ENCODE results near the gene LAMTOR3.

Gene LAMTOR3, protein sequence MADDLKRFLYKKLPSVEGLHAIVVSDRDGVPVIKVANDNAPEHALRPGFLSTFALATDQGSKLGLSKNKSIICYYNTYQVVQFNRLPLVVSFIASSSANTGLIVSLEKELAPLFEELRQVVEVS

DNA sequence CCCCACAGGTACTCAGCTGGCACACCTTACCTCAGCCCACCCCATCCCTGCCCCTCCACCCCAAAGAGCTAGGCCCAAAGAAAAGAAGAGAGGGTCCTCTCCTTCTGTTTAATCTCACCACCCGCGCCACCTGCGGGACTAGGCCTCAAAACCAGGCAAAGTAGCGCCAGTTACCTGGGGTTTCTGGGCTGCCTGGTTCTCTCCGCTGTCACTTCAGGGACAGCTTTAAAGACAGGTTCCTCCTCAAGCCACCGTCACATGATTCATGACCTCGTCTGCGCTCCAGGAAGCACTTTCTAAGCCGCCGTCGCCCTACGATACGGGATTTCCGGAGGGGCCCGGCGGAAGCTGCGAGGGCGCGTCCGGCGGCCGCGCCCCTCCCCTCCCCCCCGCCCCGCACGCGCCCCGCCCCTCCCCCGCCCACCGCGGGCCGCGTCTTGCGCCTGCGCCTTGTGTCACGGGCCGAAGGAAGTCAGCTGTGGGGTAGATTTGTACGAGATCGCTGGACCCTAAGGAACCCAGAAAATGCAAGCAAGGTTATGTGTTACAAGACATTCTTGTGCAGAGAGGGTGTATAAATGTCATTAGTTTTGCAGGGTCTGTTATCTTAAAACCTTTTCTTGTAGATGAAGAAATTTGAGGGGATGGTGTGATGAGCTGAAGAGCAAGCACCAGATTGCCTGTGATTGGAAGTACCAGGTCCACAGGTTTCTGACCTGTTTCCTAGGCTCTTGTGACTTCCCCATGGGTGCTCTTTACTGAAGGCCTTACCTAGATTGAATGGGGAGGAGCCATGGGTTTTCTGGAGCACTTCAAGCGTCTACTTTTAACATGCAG lies at the start of gene LAMTOR3:
TSS of gene LAMTOR3 (minus strand) at position 267 of the 837 bp plus-strand sequence. CDS start 464 bp downstream, outside the sequence.
- DNase-seq (ENCODE audit: low read depth in 2 of 2) = peak; percentile 81 to 82

DNA sequence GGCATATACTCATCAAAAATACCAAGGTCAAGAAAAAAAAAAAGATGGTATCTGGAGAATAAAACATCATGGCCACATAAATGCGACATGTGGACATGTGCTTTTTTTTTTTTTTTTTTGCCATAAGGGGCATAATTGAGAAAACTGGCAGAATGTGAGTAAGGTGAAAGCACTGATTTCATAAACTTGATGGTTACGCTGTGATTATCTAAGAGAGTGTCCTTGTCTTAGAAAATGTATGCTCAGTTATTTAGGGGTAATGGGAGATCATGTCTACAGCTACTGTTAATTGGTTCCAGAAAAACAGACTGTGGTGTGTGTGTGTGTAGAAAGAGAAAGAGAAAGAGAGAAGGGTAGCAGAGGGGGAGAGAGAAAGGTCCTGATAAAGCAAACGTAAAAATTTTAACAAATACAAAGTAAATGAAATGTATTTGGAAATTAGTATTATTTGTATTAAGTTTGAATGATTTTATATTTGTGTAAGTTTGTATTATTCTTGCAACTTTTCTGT lies 44.1 kb upstream of the LAMTOR3 start:
- DNase-seq (ENCODE audit: low read depth in 2 of 2) = no peak

DNA sequence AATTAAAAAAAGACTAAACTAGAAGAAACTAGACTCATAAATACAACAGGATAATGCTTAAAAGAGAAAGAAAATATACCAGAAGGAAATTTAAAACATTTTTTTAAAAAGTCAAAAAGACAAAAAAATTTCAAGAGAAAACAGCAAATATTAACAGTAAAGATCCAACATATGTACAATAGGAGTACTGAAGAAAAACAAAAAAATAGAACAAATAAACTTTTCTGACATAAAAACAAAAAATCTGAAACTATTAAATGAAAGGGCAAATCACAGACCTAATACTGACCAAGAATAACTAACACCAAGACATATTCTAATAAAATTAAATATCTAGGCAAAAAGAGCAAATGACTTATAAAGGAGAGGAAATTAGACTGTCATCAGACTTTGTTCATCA lies 40.7 kb upstream of the LAMTOR3 start:
- DNase-seq (ENCODE audit: low read depth in 2 of 2) = no peak

DNA sequence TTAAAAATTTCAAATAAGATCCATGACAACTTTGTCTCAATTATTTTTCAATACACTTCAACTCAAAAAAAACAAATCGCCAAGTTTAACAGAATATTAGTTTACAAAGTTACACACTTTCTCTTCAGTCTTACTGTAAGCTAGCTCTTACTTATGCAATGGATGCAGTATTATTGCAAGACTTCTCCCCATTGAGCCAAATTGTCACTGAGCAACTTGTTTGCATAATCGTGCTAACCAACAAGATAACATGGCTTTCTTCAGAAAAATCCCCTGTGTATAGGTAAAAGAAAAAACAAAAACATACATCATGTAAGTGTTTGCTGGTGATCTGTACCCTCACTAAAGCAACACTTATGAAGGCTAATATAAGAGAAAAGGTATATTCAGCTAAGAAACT lies 33.3 kb upstream of the LAMTOR3 start:
- DNase-seq (ENCODE audit: low read depth in 2 of 2) = no peak

DNA sequence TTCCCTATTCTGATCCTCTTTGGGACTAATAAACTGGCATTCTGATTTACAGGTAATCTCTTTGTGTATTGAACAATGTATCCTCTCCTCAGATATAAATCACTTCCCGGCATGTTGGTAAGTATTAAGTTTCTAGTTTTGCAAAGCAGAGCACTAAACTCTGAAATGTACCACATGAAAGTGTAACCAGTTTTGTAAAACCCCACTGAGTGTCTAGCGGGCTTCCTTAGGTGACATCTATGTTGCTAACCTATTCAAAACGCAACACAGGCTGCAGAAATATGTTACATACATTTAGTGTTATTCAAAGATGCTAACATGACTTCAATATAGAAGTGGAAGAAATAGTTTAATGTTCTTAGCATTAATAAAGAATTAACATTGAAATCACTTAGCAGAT lies 26.9 kb upstream of the LAMTOR3 start:
- DNase-seq (ENCODE audit: low read depth in 2 of 2) = no peak

DNA sequence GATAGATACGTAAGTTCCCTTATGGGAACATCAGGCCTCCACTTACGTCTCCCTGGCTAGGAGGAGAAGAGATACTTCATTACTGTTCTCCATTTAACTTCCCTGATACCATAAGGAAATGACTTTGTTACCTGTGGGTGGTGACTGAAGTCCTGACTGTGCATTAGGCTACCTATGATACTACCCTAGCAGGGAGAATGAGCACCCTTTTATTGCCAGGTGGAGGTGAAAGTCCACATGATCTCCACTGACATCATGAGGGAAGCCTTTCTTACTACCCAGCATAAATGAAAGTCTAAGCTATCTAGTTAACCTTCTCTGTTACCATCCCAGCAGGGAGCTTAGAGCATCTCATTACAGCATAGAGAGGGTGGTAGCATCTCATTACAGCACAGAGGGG lies 24.4 kb upstream of the LAMTOR3 start:
- DNase-seq (ENCODE audit: low read depth in 2 of 2) = no peak

DNA sequence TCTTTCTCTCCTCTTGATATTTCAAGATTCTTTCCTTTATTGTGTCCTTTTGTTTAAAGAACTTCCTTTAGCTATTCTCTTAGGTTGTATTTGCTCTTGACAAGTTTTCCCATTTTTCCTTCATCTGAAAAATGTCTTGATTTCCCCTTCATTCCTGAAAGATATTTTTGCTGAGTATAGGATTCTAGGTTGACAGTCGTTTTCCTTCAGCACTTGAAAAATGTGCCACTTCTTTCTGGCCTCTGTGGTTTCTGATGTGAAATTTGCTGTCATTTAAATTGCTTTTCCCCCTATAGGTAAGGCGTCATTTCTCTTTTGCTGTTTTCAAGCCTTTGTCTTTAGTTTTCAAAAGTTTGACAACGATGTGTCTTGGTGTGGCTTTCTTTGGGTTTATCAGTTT lies 23.3 kb upstream of the LAMTOR3 start:
- DNase-seq (ENCODE audit: low read depth in 2 of 2) = no peak

DNA sequence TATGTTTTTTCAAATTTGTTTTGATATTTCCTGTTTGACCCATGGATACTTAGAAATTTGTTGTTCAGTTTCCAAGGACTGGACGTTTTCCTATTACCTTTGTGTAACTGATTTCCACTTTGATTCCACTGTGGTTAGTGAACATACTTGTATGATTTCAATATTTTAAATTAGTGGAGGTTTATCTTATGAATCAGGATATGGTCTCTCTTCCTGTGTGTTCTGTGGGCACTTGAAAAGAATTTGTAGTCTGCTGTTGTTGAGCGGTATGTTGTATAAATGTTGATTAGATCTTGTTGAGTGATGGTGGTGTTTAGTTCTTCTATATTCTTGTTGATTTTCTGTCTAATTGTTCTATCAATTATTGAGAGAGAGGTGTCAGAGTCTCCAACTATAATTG lies 21.2 kb upstream of the LAMTOR3 start:
- no peak for DNase-seq (ENCODE audit: low read depth in 2 of 2)

DNA sequence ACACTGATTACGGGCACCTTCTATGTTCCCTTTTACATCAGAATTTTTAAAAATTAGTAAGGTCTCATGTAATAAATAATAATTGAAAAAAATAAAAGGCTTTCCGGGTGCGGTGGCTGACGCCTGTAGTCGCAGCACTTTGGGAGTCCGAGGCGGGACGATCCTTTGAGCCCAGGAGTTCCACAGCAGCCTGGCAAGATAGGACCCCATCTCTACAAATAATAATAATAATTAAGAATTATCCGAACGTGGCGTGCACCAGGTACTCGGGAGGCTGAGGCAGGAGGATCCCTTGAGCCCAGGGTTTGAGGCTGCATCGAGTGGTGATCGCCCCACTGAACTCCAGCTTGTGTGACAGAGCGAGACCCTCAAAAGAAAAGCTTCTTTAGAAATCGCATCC lies 771 bp upstream of the LAMTOR3 start:
- DNase-seq (ENCODE audit: low read depth in 2 of 2) = no peak

DNA sequence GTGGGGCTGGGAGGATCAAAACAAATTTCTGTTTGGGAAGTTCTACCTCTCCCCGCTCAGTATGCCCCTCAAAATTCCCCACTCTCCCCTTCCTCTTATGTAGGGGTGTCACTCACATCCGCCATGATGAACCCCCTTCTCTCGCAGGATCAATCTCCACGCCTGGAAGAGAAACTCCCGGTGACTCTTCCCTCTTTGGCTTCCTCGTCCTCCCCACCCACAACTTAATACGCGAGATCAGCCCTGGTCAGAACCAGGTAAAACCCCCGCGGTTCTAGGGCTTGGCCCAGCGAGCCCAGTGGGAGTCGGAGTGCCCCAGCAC lies 427 bp downstream of the LAMTOR3 start:
- no peak for DNase-seq (ENCODE audit: low read depth in 2 of 2)

DNA sequence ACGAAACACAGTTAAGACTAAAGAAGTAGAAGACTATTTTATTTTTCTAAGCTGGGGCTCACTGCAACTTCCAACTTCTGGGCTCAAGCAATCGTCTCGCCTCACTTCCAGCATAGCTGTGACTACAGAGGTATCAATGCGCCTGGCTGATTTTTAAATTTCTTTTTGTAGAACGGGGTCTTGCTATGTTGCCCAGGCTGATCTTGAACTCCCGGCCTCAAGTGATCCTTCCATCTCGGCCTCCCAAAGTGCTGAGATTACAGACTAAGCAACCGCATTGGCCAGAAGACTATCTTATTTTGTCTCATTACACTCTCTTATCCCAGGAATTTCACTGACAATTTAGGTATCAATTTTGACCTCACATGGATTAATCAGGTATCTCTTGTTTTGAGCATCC lies 1.2 kb downstream of the LAMTOR3 start:
- no peak for DNase-seq (ENCODE audit: low read depth in 2 of 2)

DNA sequence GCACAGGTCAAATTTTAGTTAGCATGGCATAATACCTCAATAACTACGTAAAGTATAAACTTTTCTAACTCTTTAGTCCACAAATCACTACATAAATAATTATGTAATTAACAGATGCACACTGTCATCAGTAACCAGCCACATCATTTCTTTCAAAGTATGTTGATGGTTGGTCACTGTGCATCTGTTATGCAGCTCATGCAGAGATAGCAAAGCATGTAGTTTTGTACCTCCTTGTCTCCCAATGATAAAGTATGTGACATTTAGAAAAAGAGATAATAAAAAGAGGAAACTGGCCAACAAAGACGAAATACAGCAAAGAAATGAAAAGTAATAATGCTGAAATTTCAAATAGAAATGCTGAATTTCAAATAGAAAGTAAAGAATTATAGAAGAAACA lies 2.9 kb downstream of the LAMTOR3 start:
- DNase-seq (ENCODE audit: low read depth in 2 of 2) = no peak

DNA sequence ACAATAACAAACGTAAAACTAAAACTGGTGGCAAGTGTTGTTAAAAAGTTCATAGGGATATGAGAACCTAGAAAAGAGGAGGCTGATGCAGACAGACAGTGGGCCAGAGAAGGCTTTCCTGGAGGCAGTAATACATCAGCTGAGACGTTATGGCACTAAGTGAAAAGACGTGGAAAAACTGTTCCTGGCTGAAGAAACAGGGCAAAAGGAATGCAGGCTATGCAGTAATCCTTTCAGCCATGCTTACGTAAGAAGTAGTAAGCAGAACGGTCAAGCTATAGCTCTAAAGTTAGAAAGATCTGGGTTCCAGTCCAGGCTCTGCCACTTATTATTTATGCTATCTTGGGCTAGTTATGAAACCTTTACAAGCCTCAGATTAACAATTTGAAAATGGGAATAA lies 6.4 kb downstream of the LAMTOR3 start:
- no peak for DNase-seq (ENCODE audit: low read depth in 2 of 2)

DNA sequence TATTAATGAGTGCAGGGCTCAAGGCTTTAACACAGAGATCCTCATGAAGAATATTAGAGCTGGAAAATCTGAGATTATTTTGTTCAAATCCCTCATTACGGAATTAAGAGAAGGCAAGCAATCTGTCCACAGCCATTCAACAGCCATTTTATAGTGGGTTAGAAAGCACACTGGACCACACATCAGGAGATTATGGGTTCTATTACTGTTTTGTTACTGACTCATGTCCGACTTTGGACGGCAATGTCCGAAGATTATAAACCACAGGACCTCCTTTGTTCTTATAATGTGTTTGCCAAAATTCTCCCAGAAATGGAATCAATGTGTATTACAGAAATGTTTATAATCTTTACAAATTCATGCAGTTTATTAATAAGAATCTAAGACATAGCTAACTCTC lies 8.1 kb downstream of the LAMTOR3 start:
- DNase-seq (ENCODE audit: low read depth in 2 of 2) = no peak

DNA sequence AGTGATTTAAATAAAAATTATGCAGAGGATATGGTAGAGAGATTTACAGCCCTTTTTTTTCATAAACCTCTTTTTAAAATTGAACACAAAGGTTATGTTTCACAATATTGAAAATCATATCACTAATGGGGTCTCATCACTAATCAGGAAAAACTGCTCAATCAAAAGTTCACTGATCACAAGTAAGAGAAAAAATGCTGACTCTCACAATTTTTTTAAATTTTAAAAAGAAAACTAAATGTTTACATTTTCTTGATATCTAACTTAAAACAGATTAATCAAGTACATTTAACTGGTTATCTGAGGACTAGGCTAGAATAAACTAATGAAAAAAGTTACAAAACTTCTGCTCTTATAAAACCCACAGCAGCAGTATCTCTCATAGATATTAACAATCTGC lies 8.5 kb downstream of the LAMTOR3 start:
- DNase-seq (ENCODE audit: low read depth in 2 of 2) = no peak

DNA sequence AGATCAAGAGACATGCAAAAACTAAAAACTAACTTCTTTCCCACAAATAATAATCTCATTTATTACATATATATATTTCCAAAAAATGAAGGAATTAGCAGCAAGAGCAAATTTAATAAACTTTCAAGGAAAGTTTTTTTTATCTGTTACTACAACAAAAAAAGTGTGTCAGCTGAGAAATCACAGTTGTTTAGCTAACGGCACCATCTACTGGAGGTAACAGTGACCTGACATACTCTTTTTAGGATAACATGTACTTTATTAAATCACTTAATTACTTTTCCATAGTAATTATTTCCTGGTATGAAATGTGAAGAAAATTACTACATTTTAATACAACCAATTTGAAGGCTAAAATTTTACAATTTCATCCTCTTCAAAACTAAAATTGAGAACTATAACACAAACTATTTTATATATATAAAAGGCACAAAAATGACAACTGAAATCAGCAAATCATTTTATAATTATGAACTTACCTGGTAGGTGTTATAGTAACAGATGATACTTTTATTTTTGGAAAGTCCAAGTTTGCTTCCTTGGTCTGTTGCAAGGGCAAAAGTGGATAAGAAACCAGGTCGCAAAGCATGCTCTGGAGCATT lies 9.1 kb downstream of the LAMTOR3 start:
- DNase-seq (ENCODE audit: low read depth in 2 of 2) = no peak

DNA sequence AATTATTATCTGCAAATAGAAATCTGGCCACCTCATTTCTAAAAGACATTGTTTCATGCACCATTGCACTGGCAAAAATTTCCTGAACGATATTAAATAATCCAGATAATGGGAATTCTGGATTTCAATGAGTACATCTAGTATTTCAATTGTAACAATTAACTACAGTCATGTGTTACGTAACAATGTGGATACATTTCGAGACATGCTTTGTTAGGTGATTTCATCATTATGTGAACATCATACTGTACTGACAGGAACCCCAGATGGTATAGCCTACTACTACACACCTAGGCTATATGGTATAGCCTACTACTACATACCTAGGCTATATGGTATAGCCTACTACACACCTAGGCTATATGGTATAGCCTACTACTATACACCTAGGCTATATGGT lies 14.8 kb downstream of the LAMTOR3 start:
- no peak for DNase-seq (ENCODE audit: low read depth in 2 of 2)

DNA sequence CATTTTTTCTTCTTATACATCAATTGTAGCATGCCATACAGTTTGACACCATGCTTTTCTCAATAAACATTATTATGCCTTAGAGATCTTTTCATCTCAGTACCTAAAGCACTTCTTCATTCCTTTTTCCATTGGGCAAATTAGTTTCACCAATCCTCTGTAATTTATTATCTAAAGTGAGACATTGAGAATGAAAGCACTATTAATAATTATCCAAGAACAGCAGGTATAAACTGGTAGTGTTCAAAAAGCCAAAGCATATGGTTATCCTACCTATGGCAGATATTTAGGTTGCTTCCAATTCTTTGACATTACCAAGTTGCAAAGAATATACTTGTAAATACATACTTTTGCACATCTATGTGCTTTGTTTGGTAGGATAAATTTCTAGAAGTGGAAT lies 15.6 kb downstream of the LAMTOR3 start:
- no peak for DNase-seq (ENCODE audit: low read depth in 2 of 2)

DNA sequence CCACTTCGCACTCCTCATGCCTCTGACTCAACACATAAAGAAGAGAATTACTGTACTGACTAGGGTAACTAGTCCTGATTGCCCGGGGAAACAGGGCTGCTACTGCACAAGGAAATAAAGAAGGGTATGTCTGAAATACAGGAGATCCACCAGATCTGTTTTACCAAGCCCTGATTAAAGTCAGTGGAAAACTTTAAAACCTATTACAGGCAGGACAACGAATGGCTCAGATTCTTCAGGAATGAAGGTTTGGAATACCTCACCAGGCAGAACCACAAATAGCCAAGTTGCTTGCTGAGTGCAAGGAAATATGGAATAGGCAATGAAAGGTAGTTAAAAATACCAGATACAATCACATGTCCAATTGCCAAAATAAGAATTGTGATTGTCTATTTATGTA lies 17.3 kb downstream of the LAMTOR3 start:
- DNase-seq (ENCODE audit: low read depth in 2 of 2) = no peak

DNA sequence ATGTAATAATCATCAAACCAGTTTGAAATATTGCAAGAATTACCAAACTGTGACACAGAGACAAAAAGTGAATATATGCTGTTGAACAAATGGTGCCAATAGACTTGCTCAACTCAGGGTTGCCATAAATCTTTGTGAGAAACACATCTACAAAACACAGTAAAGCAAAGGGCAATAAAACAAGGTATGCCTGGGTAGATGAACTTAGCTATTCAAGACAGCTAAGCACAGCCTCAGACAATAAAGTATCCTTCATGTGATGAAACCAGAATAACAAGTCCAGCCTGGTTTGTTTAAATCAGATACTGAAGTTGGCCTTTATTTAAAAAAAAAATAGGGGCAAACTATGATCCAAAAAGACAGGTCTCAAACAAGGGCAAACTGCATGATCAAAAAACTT lies 19.2 kb downstream of the LAMTOR3 start:
- no peak for DNase-seq (ENCODE audit: low read depth in 2 of 2)

DNA sequence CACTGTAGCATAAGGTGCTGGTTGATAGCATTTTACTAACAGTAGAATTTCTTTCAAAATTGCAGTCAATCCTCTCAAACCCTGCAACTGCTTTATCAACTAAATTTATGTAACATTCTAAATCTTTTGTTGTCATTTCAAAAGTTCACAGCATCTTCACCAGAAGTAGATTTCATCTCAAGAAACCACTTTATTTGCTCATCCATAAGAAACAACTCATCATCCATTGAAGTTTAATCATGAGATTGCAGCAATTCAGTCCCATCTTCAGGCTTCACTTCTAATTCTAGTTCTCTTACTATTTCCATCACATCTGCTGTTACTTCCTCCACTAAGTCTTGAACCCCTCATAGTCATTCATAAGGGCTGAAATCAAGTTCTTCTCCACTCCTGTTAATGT lies 21.7 kb downstream of the LAMTOR3 start:
- no peak for DNase-seq (ENCODE audit: low read depth in 2 of 2)

DNA sequence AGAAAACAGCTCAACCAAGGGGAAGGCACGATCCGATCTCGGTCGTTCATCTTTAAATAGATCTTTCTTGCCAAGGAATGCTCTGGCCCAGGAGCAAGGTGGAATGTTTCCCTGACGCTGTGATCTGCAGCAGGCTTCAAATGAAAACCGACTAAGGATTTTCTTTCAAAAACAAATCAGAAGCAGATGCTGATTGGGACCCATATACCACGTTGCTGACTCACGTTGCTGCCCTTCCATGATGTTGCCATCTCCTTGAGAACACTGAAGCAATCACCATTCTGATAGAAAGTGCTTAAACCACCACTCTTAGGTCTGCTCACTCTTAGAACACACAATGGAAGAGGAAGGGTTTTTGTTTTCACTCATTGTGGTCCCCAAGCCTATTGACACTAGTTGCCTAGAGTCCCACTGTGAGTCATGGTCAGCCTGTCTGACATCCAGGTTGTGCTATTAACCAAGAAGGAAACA lies 26.1 kb downstream of the LAMTOR3 start:
- DNase-seq (ENCODE audit: low read depth in 2 of 2) = no peak

DNA sequence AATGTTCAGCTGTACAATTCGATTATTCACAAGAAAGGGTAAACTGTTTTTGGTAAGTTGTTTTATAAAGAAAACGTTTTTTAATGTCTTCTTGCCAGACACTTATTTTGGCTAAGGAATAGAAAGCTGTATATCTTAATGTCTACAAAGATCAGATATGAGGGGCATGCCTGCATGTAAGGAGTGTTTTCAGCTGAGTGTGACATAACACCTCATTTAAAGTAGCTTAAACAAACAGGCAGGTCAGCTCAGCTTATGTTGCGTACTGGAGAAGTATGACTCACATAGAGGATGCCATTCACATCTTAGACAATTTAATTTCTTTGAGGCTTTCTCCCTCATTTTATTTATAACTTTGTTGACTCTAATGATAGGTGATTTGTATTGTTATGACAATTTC lies 30.4 kb downstream of the LAMTOR3 start:
- no peak for DNase-seq (ENCODE audit: low read depth in 2 of 2)

Measured in stimulated activated CD4-positive, alpha-beta T cell treated with anti-CD3 and anti-CD28 coated beads, Interleukin-15, amount 100 ng/mL, for 48 hours (primary cell).